ENCODE data around the gene NADK2. TPM values are rescaled to one million over a fixed set of nuclear protein-coding genes. Genes with fewer than 3 reads are reported as not detected.

Gene NADK2
- polyA plus RNA-seq, 1 of the 3 experiments (the other 2 are of a cell fraction): 7.6 TPM

- ChIA-PET CTCF (interaction anchor here (1.2 to 5.1 kb wide), 4 partner anchors 8 to 74 kb away, joined by 3 to 24 read pairs (median 6); partner anchors contain the start of gene NADK2), POLR2A (interaction anchor here (1.5 kb wide), 1 partner anchor 9 kb away, joined by 4 read pairs; the partner anchor contains the start of gene NADK2)
- no peaks in the 10 kb centered on the region for H3K27me3 ChIP-seq (ENCODE audit: insufficient read depth)
- no peaks in the 10 kb centered on the region for H3F3A ChIP-seq (replicated peaks; ENCODE audit: insufficient read depth)
- no peaks in the 10 kb centered on the region for H3K79me2 ChIP-seq (ENCODE audit: insufficient read depth)
- H3K27ac ChIP-seq (ENCODE audit: low read depth in 2 of 2, low read length in 1 of 2): no peak overlapping the region
- H3K4me1 ChIP-seq (ENCODE audit: control insufficient read depth in 1 of 2, insufficient read depth in 2 of 2, low read depth in 1 of 2, low read length in 1 of 2): no peaks in the 10 kb centered on the region
- H3K9me2 ChIP-seq: no peaks in the 10 kb centered on the region
- TF ChIP-seq GABPA (IDR thresholded peaks at IDR 0.05; ENCODE audit: low read depth) (no peak), SMC3 (IDR thresholded peaks at IDR 0.05; ENCODE audit: low read depth, low read length) (no peak), NFIC (IDR thresholded peaks at IDR 0.05; ENCODE audit: borderline replicate concordance) (no peak)
- H4K20me1 ChIP-seq (ENCODE audit: insufficient read depth): no peaks in the 10 kb centered on the region
- no peak overlapping the region for H3K4me2 ChIP-seq
- no peak for DNase-seq
- H3K9me3 ChIP-seq: no peaks in the 10 kb centered on the region
- no peak overlapping the region for H3K4me3 ChIP-seq (ENCODE audit: low read depth in 2 of 2, low read length in 1 of 2)
- WGBS (ENCODE audit: low lambda C conversion rate): 94% methylated on average over 3 of the region's 3 CpGs
- H2AFZ ChIP-seq (ENCODE audit: low read depth): no peak overlapping the region
- H3K36me3 ChIP-seq (replicated peaks in 1 of 2; ENCODE audit: control insufficient read depth in 1 of 2, insufficient read depth in 2 of 2, low read length in 1 of 2): no peaks in the 10 kb centered on the region
- H3K9ac ChIP-seq: no peak overlapping the region
Measured at GRCh38 chr5:36251218-36251617, 9.5 kb upstream of the NADK2 start.

GRCh38 chr5:36250427-36250826, 8.7 kb upstream of the NADK2 start:
- DNase-seq: no peak
- Histone ChIP-seq H3K27me3 (ENCODE audit: insufficient read depth) (no peaks in the 10 kb centered on the region), H3K27ac (ENCODE audit: low read depth in 2 of 2, low read length in 1 of 2) (no peak overlapping the region), H3K9me3 (no peaks in the 10 kb centered on the region), H3K4me1 (ENCODE audit: control insufficient read depth in 1 of 2, insufficient read depth in 2 of 2, low read depth in 1 of 2, low read length in 1 of 2) (no peaks in the 10 kb centered on the region), H2AFZ (ENCODE audit: low read depth) (no peak overlapping the region), H3F3A (replicated peaks; ENCODE audit: insufficient read depth) (no peaks in the 10 kb centered on the region), H3K9me2 (no peaks in the 10 kb centered on the region), H3K79me2 (ENCODE audit: insufficient read depth) (no peaks in the 10 kb centered on the region), H3K36me3 (replicated peaks in 1 of 2; ENCODE audit: control insufficient read depth in 1 of 2, insufficient read depth in 2 of 2, low read length in 1 of 2) (no peaks in the 10 kb centered on the region), H4K20me1 (ENCODE audit: insufficient read depth) (no peaks in the 10 kb centered on the region), H3K4me3 (ENCODE audit: low read depth in 2 of 2, low read length in 1 of 2) (no peak overlapping the region), H3K9ac (no peak overlapping the region), H3K4me2 (no peak overlapping the region)
- WGBS (ENCODE audit: low lambda C conversion rate): 73% methylated on average over 4 of the region's 4 CpGs
- ChIA-PET POLR2A (interaction anchor here (0.9 to 1.5 kb wide), 2 partner anchors 9 to 72 kb away, joined by 3 to 4 read pairs; partner anchors contain the start of gene NADK2), CTCF (interaction anchor here (1.2 to 5.1 kb wide), 4 partner anchors 9 to 73 kb away, joined by 3 to 24 read pairs (median 6); partner anchors contain the start of gene NADK2)
- TF ChIP-seq MEF2A (IDR thresholded peaks at IDR 0.05; ENCODE audit: borderline replicate concordance, low read depth) (no peak), MAX (IDR thresholded peaks at IDR 0.05; ENCODE audit: low read depth) (no peak), ELF1 (IDR thresholded peaks at IDR 0.05) (no peak), USF2 (IDR thresholded peaks at IDR 0.05; ENCODE audit: borderline replicate concordance, low read depth, low read length) (no peak), POLR2AphosphoS5 (IDR thresholded peaks at IDR 0.05; ENCODE audit: low read depth, low read length) (no peak), GABPA (IDR thresholded peaks at IDR 0.05; ENCODE audit: low read depth) (no peak), FOSL2 (IDR thresholded peaks at IDR 0.05; ENCODE audit: borderline replicate concordance, low read depth) (no peak), YY1 (IDR thresholded peaks at IDR 0.05; ENCODE audit: low read depth) (no peak), CHD2 (IDR thresholded peaks at IDR 0.05; ENCODE audit: low read length, partially characterized antibody) (no peak), FOXM1 (IDR thresholded peaks at IDR 0.05; ENCODE audit: low read depth) (no peak), TCF12 (IDR thresholded peaks at IDR 0.05) (no peak), EZH2phosphoT487 (IDR thresholded peaks at IDR 0.05; ENCODE audit: borderline replicate concordance, low read depth) (no peak), NFIC (IDR thresholded peaks at IDR 0.05; ENCODE audit: borderline replicate concordance) (no peak), SMC3 (IDR thresholded peaks at IDR 0.05; ENCODE audit: low read depth, low read length) (no peak), PBX3 (IDR thresholded peaks at IDR 0.05) (no peak)
